Lung (tissue), 16 donors: ENCODE measurements around the gene URB2. TPM values are rescaled to one million over a fixed set of nuclear protein-coding genes. Genes with fewer than 3 reads are reported as not detected.

Source experiments
- ATAC-seq: fragments of 200-7000 bp; cut with Tn5 transposase; one replicate; pipeline ENCODE4 v1.9.1; 2020; ENCODE audit warnings: moderate number of reproducible peaks; ENCODE audit not compliant: insufficient read depth, low FRiP score
- DNase-seq, 3 donors: peaks; one replicate each; pipeline ENCODE4 v3.0.0-alpha.2; 2013 to 2017
- H3K27ac ChIP-seq, 2 donors: one replicate each; pipeline ENCODE4 v1.5.1; 2013; ENCODE audit warnings: mild to moderate bottlenecking in 2 of 2, moderate library complexity in 2 of 2, control low read depth in 1 of 2, inconsistent platforms in 1 of 2, low read depth in 1 of 2, low read length in 1 of 2
- H3K27me3 ChIP-seq, 3 donors: one replicate each; pipeline ENCODE4 v1.5.1; 2013; ENCODE audit warnings: low read length in 2 of 3; ENCODE audit not compliant: control insufficient read depth in 3 of 3, insufficient read depth in 3 of 3
- H3K36me3 ChIP-seq, 4 donors: one replicate each; pipeline ENCODE4 v1.5.1; 2013; ENCODE audit warnings: low read length in 4 of 4, mild to moderate bottlenecking in 1 of 4, moderate library complexity in 1 of 4; ENCODE audit not compliant: control insufficient read depth in 4 of 4, insufficient read depth in 4 of 4
- H3K4me1 ChIP-seq, 5 donors: one replicate each; pipeline ENCODE4 v1.5.1; 2013; ENCODE audit warnings: low read length in 5 of 5, mild to moderate bottlenecking in 2 of 5, moderate library complexity in 1 of 5; ENCODE audit not compliant: control insufficient read depth in 5 of 5, insufficient read depth in 5 of 5
- H3K4me3 ChIP-seq: one replicate; pipeline ENCODE4 v1.5.1; 2013; ENCODE audit warnings: mild to moderate bottlenecking, control low read depth, moderate library complexity
- H3K9ac ChIP-seq, 2 donors: one replicate each; pipeline ENCODE4 v1.5.1; 2013; ENCODE audit warnings: low read length in 2 of 2, control low read depth in 1 of 2; ENCODE audit not compliant: insufficient read depth in 1 of 2
- H3K9me3 ChIP-seq, 4 donors: one replicate each; pipeline ENCODE4 v1.5.1; 2013; ENCODE audit warnings: low read length in 3 of 4, mild to moderate bottlenecking in 1 of 4, moderate library complexity in 1 of 4; ENCODE audit not compliant: control insufficient read depth in 4 of 4, insufficient read depth in 3 of 4
- WGBS, 2 donors: extraction: QIAGEN DNeasy Blood & Tissue Kit; methylation state at CpG; one replicate each; pipeline ENCODE4 v1.1.7; 2013; 5-methylcytosine and 5-hydroxymethylcytosine counted together
- long read RNA-seq, 5 donors: transcript quantifications; one replicate each; lab custom pipeline, GENCODE V29; 2026
- polyA plus RNA-seq, 2 donors: library from polyadenylated mRNA; stranded (reverse); fragments of 200-250 nt; gene quantifications; one replicate each; pipeline ENCODE4 v1.2.1, GENCODE V29; 2013
- total RNA-seq, 2 donors: library from RNA; depleted of rRNA in 1 of 2; stranded (reverse); fragments of >200 nt in 1 of 2; gene quantifications; one replicate each; pipeline ENCODE4 v1.2.1, GENCODE V29; 2014 to 2021
- TF ChIP-seq, protein P1 (sequence below): IDR thresholded peaks from 2 replicates; pipeline ENCODE4 v1.5.1; 2012; ENCODE audit warnings: mild to moderate bottlenecking; ENCODE audit errors: control extremely low read depth, extremely low read depth
- donor health status: control.
- donor health status: control.
- donor health status: Bipolar disorder and iron deficiency.
- donor health status: healthy.
- donor health status: DM: yes; HTN: yes; CAD: no.

URB2 gene
- total RNA-seq (10 to 100 TPM in 1 of 2 donors, 1 to 10 TPM in 1; 7.1 to 10.9 TPM), polyA plus RNA-seq (1 to 10 TPM; 2.6 to 5.0 TPM)
- long read RNA-seq, donor 1: 0 reads
- long read RNA-seq, donor 2: 0 reads
- long read RNA-seq, donor 3, full-length matches to known transcripts: 1 of 1 reads
- long read RNA-seq, donor 3, partial matches to known transcripts: 0 of 1 reads
- long read RNA-seq, donor 3, other reads (novel, unspliced or antisense): 0 of 1 reads
- long read RNA-seq, donor 4: 0 reads
- long read RNA-seq, donor 5: 0 reads

DNA sequence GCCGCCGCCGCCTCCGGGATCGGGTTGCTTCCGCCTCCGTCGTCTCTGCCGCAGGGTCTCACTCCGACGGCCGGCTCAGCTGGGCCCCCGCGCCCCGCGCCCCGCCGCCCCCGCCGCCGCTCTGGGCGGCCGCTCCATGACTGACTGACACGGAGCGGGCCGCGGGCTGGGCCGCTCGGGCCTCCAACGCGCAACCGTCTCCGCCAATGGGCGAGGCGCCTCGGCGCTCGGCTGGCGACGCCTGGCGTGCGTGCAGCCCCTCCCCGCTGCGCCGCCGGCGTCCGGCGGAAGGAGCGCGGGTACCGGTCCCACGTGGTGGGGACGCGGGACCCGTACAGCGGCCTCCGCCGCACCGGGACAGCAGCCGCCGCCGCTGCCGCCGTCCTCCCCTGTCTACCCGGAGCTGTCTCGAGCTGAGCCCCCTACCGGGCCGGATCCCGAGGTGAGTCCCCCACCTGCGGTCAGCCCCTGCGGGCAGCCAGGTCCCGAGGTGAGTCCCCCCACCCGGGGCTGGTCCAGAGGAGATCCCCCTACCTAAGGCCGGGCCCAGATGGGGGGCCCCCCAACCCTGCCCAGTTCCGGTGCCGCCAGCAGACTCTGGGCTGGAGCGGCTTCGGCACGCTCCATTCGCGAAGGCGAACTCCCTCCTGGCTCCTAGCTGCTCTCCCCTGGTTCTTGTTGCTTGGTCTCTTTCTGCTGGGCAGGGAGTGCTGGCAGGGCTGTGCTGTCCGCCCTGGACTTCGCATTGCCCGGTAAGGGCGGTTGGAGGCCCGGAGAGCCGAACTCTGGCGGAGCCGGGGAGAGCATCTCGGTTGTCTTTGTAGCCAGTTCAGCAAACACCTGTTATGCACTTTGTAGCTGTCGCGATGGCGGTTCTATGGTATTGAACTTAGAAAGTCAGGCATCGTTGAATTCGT is at the start of gene URB2, which contains the start of gene TAF5L:
URB2 (plus strand) TSS at position 333 of the 917 bp plus-strand sequence. CDS start 1,387 bp downstream, outside the sequence.
TAF5L (minus strand) TSS at position 208 of the 917 bp plus-strand sequence. CDS start 11,640 bp downstream, outside the sequence.
- TF ChIP-seq, protein P1, sequence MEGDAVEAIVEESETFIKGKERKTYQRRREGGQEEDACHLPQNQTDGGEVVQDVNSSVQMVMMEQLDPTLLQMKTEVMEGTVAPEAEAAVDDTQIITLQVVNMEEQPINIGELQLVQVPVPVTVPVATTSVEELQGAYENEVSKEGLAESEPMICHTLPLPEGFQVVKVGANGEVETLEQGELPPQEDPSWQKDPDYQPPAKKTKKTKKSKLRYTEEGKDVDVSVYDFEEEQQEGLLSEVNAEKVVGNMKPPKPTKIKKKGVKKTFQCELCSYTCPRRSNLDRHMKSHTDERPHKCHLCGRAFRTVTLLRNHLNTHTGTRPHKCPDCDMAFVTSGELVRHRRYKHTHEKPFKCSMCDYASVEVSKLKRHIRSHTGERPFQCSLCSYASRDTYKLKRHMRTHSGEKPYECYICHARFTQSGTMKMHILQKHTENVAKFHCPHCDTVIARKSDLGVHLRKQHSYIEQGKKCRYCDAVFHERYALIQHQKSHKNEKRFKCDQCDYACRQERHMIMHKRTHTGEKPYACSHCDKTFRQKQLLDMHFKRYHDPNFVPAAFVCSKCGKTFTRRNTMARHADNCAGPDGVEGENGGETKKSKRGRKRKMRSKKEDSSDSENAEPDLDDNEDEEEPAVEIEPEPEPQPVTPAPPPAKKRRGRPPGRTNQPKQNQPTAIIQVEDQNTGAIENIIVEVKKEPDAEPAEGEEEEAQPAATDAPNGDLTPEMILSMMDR: no peak
- H3K27me3 ChIP-seq: no peaks in the 10 kb centered on the region
- peaks cover 0 to 21% (median 10%) of the 10 kb centered on the region in 5 donors for H3K4me1 ChIP-seq
- peak within 1 kb of the TSS; percentile 89 for H3K4me3 ChIP-seq
- H3K9ac ChIP-seq: peak within 1 kb of the TSS; percentile 49 to 71
- ATAC-seq (peak; percentile 97), DNase-seq (peak; percentile 88 to 96 (median 92))
- WGBS, 2 donors: 0 to 1% methylated on average over 53 to 97 of the region's 97 CpGs
- H3K27ac ChIP-seq: peak within 1 kb of the TSS; percentile 78 to 80
- no peaks in the 10 kb centered on the region for H3K9me3 ChIP-seq
- peaks cover 0 to 2% (median 0%) of the 10 kb centered on the region in 4 donors for H3K36me3 ChIP-seq

DNA sequence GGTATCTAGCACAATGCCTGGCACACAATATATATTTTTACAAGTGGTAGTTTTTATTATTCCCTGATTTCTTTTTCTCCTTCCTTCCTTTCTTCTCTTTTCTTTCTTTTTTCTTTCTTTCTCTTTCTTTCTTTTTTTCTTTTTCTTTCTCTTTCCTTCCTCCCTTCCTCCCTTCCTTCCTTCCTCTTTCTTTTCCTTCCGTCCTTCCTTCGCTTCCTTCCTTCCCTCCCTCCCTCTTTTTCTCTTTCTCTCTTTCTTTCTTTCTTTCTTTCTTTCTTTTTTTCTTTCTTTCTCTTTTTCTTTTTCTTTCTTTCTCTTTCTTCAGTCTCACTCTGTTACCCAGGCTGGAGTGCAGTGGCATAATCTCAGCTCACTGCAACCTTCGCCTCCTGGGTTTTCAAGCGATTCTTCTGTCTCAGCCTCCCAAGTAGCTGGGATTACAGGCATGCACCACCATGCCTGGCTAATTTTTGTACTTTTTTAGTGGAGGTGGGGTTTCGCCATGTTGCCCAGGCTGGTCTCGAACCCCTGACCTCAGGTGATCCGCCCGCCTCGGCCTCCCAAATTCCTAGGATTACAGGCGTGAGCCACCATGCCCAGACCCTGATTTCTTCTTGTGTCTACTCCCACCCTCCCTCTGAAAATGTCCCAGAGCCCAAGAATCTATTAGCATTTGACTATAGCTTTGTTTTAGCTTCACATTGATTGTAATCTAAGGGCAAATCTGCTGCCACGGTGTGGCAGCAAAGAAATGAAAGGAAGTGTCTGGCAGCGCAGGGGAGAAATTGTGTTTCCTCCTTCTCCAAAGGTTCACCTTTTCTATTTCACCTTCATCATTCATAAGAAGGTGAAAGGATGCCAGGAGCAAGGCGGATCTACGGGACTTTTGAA is 47.6 kb upstream of the URB2 start:
- no peaks in the 10 kb centered on the region for H3K9me3 ChIP-seq
- TF ChIP-seq, protein P1: no peak
- H3K4me1 ChIP-seq: peaks cover 0 to 17% (median 2%) of the 10 kb centered on the region in 5 donors
- H3K27me3 ChIP-seq: no peaks in the 10 kb centered on the region
- H3K27ac ChIP-seq: peak overlapping the region in 1 of 2 donors; percentile 13
- ATAC-seq (no peak), DNase-seq (no peak)
- H3K4me3 ChIP-seq: no peak overlapping the region
- H3K36me3 ChIP-seq: no peaks in the 10 kb centered on the region
- no peak overlapping the region for H3K9ac ChIP-seq
- 65 to 74% methylated on average over 12 to 14 of the region's 14 CpGs for WGBS, 2 donors

DNA sequence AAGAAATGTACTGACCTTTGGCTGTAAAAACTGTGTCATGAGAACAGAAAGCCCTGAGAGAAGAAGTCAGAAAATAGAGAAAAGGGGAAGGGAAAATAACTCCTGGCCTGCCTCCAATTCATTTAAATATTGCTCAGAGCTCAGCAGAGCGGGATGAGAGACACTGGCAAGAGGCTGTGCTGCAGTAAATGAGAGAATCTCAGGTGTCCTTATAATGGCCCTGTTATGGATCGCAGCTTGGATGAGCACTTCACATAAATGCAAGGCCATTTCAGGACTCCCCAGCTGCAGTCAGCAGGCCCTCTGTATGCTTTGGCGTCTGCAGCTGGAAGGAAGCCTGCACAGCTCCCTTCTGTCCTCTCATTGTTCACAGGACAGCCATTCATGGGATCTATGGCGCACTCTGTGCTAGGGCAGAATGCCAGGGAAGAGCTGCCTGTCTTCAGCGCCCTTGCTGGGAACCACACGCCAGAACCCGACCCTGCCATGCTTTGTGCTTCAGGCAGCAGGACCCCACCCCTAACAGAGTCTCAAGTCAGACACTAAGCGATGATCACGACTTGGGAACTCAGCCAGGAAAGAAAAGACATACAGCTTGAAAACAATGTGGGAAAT is 46.9 kb upstream of the URB2 start:
- peaks cover 0 to 17% (median 2%) of the 10 kb centered on the region in 5 donors for H3K4me1 ChIP-seq
- WGBS, 2 donors: 35 to 44% methylated on average over 9 of the region's 9 CpGs
- peak overlapping the region in 1 of 2 donors; percentile 43 for H3K27ac ChIP-seq
- H3K9ac ChIP-seq: peak overlapping the region in 1 of 2 donors; percentile 4
- H3K4me3 ChIP-seq: no peak overlapping the region
- TF ChIP-seq, protein P1: no peak
- ATAC-seq: peak; percentile 47
- no peaks in the 10 kb centered on the region for H3K9me3 ChIP-seq
- peak; percentile 72 to 88 (median 82) for DNase-seq
- no peaks in the 10 kb centered on the region for H3K27me3 ChIP-seq
- no peaks in the 10 kb centered on the region for H3K36me3 ChIP-seq
